Measurements from ENCODE around the gene TMEM171.

Gene TMEM171

DNA sequence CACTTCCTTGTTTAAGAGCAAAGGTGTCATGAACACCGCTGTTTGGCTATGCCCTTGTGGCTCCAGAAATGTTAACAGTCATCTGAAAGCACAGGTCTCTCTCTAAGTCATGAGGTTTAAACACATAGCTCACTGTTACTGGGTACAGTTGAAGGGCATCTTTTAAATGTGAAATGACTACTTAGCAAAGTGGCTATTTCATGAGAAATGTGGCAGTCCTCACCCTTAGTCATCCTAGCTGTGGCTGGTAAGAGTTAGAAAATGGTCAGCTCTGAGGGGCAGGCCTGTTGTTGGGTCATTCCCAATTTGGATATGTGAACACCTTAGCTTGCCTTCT lies 24.2 kb upstream of the TMEM171 start:
- Histone ChIP-seq H3K27me3 (ENCODE audit: insufficient read depth, low read length, poor library complexity) (peaks cover 2% of the 10 kb centered on the region), H3K9ac (ENCODE audit: low read depth, low read length) (no peak overlapping the region), H4K20me1 (ENCODE audit: insufficient read depth, low read length) (no peaks in the 10 kb centered on the region), H3K4me2 (ENCODE audit: insufficient read depth, low read length) (no peak overlapping the region), H3K4me1 (ENCODE audit: insufficient read depth, low read length) (no peaks in the 10 kb centered on the region), H3K79me2 (ENCODE audit: insufficient read depth, low read length) (no peaks in the 10 kb centered on the region), H3K4me3 (ENCODE audit: low read depth in 1 of 2, low read length in 2 of 2) (no peak overlapping the region), H3K36me3 (ENCODE audit: insufficient read depth, low read length) (no peaks in the 10 kb centered on the region), H3K9me3 (ENCODE audit: insufficient read depth, low read length, severe bottlenecking) (peaks cover 5% of the 10 kb centered on the region), H2AFZ (ENCODE audit: low read depth, low read length) (no peak overlapping the region), H3K27ac (ENCODE audit: low read length) (no peak overlapping the region)
- TF ChIP-seq, protein P1, sequence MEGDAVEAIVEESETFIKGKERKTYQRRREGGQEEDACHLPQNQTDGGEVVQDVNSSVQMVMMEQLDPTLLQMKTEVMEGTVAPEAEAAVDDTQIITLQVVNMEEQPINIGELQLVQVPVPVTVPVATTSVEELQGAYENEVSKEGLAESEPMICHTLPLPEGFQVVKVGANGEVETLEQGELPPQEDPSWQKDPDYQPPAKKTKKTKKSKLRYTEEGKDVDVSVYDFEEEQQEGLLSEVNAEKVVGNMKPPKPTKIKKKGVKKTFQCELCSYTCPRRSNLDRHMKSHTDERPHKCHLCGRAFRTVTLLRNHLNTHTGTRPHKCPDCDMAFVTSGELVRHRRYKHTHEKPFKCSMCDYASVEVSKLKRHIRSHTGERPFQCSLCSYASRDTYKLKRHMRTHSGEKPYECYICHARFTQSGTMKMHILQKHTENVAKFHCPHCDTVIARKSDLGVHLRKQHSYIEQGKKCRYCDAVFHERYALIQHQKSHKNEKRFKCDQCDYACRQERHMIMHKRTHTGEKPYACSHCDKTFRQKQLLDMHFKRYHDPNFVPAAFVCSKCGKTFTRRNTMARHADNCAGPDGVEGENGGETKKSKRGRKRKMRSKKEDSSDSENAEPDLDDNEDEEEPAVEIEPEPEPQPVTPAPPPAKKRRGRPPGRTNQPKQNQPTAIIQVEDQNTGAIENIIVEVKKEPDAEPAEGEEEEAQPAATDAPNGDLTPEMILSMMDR (IDR thresholded peaks at IDR 0.05; ENCODE audit: borderline replicate concordance, extremely low read depth, low read length, poor library complexity, severe bottlenecking): no peak
- no peak for TF ChIP-seq EZH2 (IDR thresholded peaks at IDR 0.05; ENCODE audit: borderline replicate concordance, low read depth, low read length, severe bottlenecking)
- ATAC-seq (ENCODE audit: insufficient read depth, low read depth) (no peak), DNase-seq (no peak)

- Histone ChIP-seq H3K9ac (ENCODE audit: low read depth, low read length) (no peak overlapping the region), H3K36me3 (ENCODE audit: insufficient read depth, low read length) (no peaks in the 10 kb centered on the region), H3K4me1 (ENCODE audit: insufficient read depth, low read length) (no peaks in the 10 kb centered on the region), H2AFZ (ENCODE audit: low read depth, low read length) (no peak overlapping the region), H3K27me3 (ENCODE audit: insufficient read depth, low read length, poor library complexity) (peaks cover 2% of the 10 kb centered on the region), H3K4me3 (ENCODE audit: low read depth in 1 of 2, low read length in 2 of 2) (no peak overlapping the region), H3K9me3 (ENCODE audit: insufficient read depth, low read length, severe bottlenecking) (peaks cover 5% of the 10 kb centered on the region), H3K79me2 (ENCODE audit: insufficient read depth, low read length) (no peaks in the 10 kb centered on the region), H3K4me2 (ENCODE audit: insufficient read depth, low read length) (no peak overlapping the region), H4K20me1 (ENCODE audit: insufficient read depth, low read length) (no peaks in the 10 kb centered on the region), H3K27ac (ENCODE audit: low read length) (no peak overlapping the region)
- TF ChIP-seq, protein P1 (IDR thresholded peaks at IDR 0.05; ENCODE audit: borderline replicate concordance, extremely low read depth, low read length, poor library complexity, severe bottlenecking): no peak
- TF ChIP-seq EZH2 (IDR thresholded peaks at IDR 0.05; ENCODE audit: borderline replicate concordance, low read depth, low read length, severe bottlenecking): no peak
- no peak for DNase-seq
- no peak for ATAC-seq (ENCODE audit: insufficient read depth, low read depth)
Observed at GRCh38 chr5:73097740-73098139, 22.6 kb upstream of the TMEM171 start.

- Histone ChIP-seq H3K27me3 (ENCODE audit: insufficient read depth, low read length, poor library complexity) (peaks cover 2% of the 10 kb centered on the region), H3K4me3 (ENCODE audit: low read depth in 1 of 2, low read length in 2 of 2) (no peak overlapping the region), H3K9ac (ENCODE audit: low read depth, low read length) (no peak overlapping the region), H3K79me2 (ENCODE audit: insufficient read depth, low read length) (no peaks in the 10 kb centered on the region), H3K9me3 (ENCODE audit: insufficient read depth, low read length, severe bottlenecking) (peaks cover 5% of the 10 kb centered on the region), H3K4me2 (ENCODE audit: insufficient read depth, low read length) (no peak overlapping the region), H2AFZ (ENCODE audit: low read depth, low read length) (no peak overlapping the region), H3K4me1 (ENCODE audit: insufficient read depth, low read length) (no peaks in the 10 kb centered on the region), H3K27ac (ENCODE audit: low read length) (no peak overlapping the region), H3K36me3 (ENCODE audit: insufficient read depth, low read length) (no peaks in the 10 kb centered on the region), H4K20me1 (ENCODE audit: insufficient read depth, low read length) (no peaks in the 10 kb centered on the region)
- DNase-seq (no peak), ATAC-seq (ENCODE audit: insufficient read depth, low read depth) (no peak)
- TF ChIP-seq EZH2 (IDR thresholded peaks at IDR 0.05; ENCODE audit: borderline replicate concordance, low read depth, low read length, severe bottlenecking): no peak
Observed at GRCh38 chr5:73100109-73100508, 20.3 kb upstream of the TMEM171 start.

DNA sequence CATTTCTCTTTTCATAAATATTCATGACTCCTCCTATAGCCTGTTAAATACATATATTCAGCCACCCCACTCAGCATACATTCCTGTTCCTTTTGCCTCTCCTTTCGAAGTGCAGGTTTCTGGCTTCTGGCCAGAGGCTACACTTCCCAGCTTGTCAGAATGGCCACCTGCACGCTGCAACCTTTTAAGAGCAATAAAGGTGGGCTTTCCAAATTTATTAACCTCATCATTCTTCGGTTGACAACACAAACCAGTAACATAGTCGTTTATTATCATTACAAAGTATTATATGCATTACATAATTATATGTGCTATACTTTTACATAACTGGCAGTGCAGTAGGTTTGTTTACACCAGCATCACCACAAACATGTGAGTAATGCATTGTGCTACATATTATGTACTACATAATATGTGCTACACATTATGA lies 16.5 kb upstream of the TMEM171 start:
- TF ChIP-seq, protein P1 (IDR thresholded peaks at IDR 0.05; ENCODE audit: borderline replicate concordance, extremely low read depth, low read length, poor library complexity, severe bottlenecking): no peak
- no peak for TF ChIP-seq EZH2 (IDR thresholded peaks at IDR 0.05; ENCODE audit: borderline replicate concordance, low read depth, low read length, severe bottlenecking)
- Histone ChIP-seq H3K27me3 (ENCODE audit: insufficient read depth, low read length, poor library complexity) (no peaks in the 10 kb centered on the region), H3K27ac (ENCODE audit: low read length) (no peak overlapping the region), H2AFZ (ENCODE audit: low read depth, low read length) (no peak overlapping the region), H4K20me1 (ENCODE audit: insufficient read depth, low read length) (no peaks in the 10 kb centered on the region), H3K9ac (ENCODE audit: low read depth, low read length) (no peak overlapping the region), H3K4me3 (ENCODE audit: low read depth in 1 of 2, low read length in 2 of 2) (no peak overlapping the region), H3K36me3 (ENCODE audit: insufficient read depth, low read length) (no peaks in the 10 kb centered on the region), H3K4me1 (ENCODE audit: insufficient read depth, low read length) (no peaks in the 10 kb centered on the region), H3K4me2 (ENCODE audit: insufficient read depth, low read length) (no peak overlapping the region), H3K9me3 (ENCODE audit: insufficient read depth, low read length, severe bottlenecking) (no peaks in the 10 kb centered on the region), H3K79me2 (ENCODE audit: insufficient read depth, low read length) (no peaks in the 10 kb centered on the region)
- ATAC-seq (ENCODE audit: insufficient read depth, low read depth): no peak
- DNase-seq: no peak
